ENCODE data around the gene FAM72C.
"Not testable (repeated sequence)": the region's sequence is repeated elsewhere in the genome, so short reads cannot be mapped to it uniquely, and the experiment has no call there.

GRCh38 chr1:144019101-144019500, 47.3 kb upstream of the FAM72C start:
- not testable (repeated sequence) for TF ChIP-seq CTCF, POLR2A (IDR thresholded peaks at IDR 0.05)

All from uterus (tissue), 2 donors.